ENCODE results near the gene TCERG1L. TPM values are rescaled to one million over a fixed set of nuclear protein-coding genes. Genes with fewer than 3 reads are reported as not detected.

The TCERG1L gene
- total RNA-seq, 1 experiment from 2014 or later: not detected

DNA sequence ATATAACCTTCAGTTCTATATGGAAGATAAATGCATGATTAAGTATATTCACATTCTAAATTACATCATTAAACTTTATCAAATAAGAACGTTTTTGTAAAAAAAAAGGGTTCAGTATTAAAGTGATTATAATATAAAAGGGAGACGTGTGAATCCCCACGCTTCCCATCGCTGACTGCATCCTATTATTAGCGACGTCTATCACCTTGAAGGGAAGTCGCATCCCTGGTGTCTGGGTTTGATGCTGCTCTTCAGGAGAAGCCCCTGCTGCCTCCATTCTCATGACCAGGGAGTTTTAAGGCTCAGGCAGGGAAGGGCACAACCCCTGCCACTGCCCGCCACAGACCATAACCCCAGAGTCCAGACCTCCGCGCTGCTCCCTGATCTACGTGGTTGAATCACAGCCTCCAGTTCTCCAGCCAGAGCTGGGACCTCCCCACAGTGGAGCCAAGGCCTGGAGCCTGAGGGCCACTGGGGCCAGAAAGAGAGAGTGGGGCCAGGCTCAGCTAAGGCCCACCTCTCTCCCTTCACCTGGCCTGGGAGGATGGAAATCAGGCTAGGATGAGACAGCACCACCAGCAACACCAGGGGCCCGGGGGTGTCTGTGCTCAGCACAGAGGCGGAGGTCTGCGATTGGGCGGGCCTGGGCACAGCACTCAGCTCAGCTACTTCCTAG, 130.6 kb downstream of the TCERG1L start:
- intact Hi-C loops (cut with micrococcal nuclease; ENCODE audit: unreplicated experiment): no loop called here
- Mint-ChIP-seq H3K27ac (ENCODE audit: unreplicated experiment) (no peak overlapping the region), H3K9me3 (ENCODE audit: low read depth, unreplicated experiment) (peaks cover 7% of the 10 kb centered on the region), H3K27me3 (ENCODE audit: unreplicated experiment) (no peaks in the 10 kb centered on the region), H3K36me3 (ENCODE audit: insufficient read depth, unreplicated experiment) (no peaks in the 10 kb centered on the region), H3K4me3 (ENCODE audit: low read depth, unreplicated experiment) (no peak overlapping the region), H3K4me1 (ENCODE audit: low read depth, unreplicated experiment) (no peaks in the 10 kb centered on the region)
- no peak for DNase-seq
- TF ChIP-seq, protein P1, sequence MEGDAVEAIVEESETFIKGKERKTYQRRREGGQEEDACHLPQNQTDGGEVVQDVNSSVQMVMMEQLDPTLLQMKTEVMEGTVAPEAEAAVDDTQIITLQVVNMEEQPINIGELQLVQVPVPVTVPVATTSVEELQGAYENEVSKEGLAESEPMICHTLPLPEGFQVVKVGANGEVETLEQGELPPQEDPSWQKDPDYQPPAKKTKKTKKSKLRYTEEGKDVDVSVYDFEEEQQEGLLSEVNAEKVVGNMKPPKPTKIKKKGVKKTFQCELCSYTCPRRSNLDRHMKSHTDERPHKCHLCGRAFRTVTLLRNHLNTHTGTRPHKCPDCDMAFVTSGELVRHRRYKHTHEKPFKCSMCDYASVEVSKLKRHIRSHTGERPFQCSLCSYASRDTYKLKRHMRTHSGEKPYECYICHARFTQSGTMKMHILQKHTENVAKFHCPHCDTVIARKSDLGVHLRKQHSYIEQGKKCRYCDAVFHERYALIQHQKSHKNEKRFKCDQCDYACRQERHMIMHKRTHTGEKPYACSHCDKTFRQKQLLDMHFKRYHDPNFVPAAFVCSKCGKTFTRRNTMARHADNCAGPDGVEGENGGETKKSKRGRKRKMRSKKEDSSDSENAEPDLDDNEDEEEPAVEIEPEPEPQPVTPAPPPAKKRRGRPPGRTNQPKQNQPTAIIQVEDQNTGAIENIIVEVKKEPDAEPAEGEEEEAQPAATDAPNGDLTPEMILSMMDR (IDR thresholded peaks at IDR 0.05; ENCODE audit: unreplicated experiment): no peak
- BruUV-seq (replicated peaks): no TSS peak
- CTCF ChIA-PET: no interaction called here

DNA sequence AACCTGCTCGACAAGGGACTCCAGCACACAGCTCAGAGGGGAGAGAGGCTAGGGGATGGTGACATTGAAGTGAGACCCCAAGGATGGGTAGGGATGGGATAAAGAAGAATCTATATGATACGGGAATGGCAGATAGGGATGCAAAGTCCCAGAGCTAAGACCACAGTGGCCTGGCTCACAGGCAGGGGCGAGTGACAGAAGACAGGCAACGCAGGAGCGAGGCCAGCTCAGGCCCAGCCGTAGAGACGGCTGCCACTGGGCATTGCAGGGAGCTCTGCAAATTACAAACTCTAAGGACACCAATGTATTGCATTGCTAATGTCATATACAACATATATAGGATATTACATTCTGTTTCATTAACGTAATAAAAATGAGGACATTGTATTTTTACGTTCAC, 131.4 kb downstream of the TCERG1L start:
- Mint-ChIP-seq H3K27me3 (ENCODE audit: unreplicated experiment) (no peaks in the 10 kb centered on the region), H3K4me3 (ENCODE audit: low read depth, unreplicated experiment) (no peak overlapping the region), H3K27ac (ENCODE audit: unreplicated experiment) (no peak overlapping the region), H3K9me3 (ENCODE audit: low read depth, unreplicated experiment) (peaks cover 11% of the 10 kb centered on the region), H3K36me3 (ENCODE audit: insufficient read depth, unreplicated experiment) (no peaks in the 10 kb centered on the region), H3K4me1 (ENCODE audit: low read depth, unreplicated experiment) (no peaks in the 10 kb centered on the region)
- CTCF ChIA-PET: no interaction called here
- DNase-seq: no peak
- no TSS peak for BruUV-seq (replicated peaks)
- intact Hi-C loops (cut with micrococcal nuclease; ENCODE audit: unreplicated experiment): no loop called here
- TF ChIP-seq, protein P1 (IDR thresholded peaks at IDR 0.05; ENCODE audit: unreplicated experiment): no peak

DNA sequence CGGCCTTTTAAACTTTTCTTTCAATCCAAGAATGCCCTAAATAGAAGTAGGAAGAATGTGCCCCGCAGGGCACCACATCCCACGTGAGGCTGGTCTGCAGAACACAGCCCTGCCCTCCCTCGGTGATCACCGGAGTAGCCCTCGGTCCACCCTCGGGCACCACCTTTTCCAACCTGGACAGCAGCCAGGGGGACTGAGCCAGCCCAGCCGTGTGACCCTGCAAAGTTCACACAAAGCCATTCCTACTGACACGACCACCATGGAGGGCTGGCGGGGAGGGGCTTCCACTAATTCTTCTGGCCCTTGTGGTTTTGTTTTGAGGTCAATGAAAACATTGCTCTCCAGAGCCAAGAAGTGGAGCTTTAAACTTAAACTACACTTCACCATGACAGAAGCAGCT, 132.2 kb downstream of the TCERG1L start:
- DNase-seq: no peak
- TF ChIP-seq, protein P1 (IDR thresholded peaks at IDR 0.05; ENCODE audit: unreplicated experiment): no peak
- Mint-ChIP-seq H3K4me1 (ENCODE audit: low read depth, unreplicated experiment) (no peaks in the 10 kb centered on the region), H3K9me3 (ENCODE audit: low read depth, unreplicated experiment) (peaks cover 11% of the 10 kb centered on the region), H3K4me3 (ENCODE audit: low read depth, unreplicated experiment) (no peak overlapping the region), H3K27ac (ENCODE audit: unreplicated experiment) (no peak overlapping the region), H3K27me3 (ENCODE audit: unreplicated experiment) (no peaks in the 10 kb centered on the region), H3K36me3 (ENCODE audit: insufficient read depth, unreplicated experiment) (no peaks in the 10 kb centered on the region)
- no TSS peak for BruUV-seq (replicated peaks)
- CTCF ChIA-PET: no interaction called here
- intact Hi-C loops (cut with micrococcal nuclease; ENCODE audit: unreplicated experiment): no loop called here

DNA sequence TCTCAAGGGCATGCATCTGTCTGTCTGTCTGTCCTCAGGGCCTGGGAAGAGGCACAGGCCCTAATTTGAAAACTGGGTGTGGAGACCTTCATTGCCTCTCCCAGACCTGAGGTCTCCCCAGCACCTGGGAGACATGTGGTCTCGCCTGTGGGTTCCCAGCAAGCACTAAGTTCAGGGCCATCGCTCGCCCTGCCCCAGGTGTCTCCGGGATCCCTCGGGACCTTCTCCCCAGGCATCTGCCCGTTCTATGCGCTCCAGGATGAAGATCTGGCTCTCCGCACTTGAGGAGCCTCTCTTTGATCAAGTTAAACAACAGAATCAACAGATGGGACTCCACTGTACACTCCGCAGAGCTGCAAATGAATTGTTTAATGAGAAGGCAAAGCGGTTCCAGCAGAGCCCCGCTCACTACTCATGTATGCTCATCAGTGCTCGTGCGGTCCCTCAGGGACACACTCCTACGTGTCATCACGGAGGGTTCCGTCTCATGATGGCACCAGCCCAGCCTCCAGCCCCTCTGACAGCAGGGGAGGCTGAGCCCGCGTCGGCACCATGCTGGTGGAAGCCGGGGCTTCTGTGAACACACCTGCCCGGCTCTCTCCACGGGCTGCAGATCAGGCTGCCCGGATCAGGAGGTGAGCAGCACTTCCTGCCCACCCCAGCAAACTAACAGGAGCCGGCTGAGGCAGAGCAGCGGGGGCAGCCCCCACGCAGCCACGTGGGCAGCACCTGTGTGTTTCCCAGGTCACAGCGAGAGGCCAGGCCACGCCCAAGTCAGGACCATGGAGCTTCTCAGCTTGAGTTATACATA, 132.8 kb downstream of the TCERG1L start:
- H3K27ac Mint-ChIP-seq (ENCODE audit: unreplicated experiment): no peak overlapping the region
- TF ChIP-seq, protein P1 (IDR thresholded peaks at IDR 0.05; ENCODE audit: unreplicated experiment): no peak

More for the DNA sequence above, 132.8 kb downstream of the TCERG1L start:
- intact Hi-C loops (cut with micrococcal nuclease; ENCODE audit: unreplicated experiment): no loop called here
- Mint-ChIP-seq H3K27me3 (ENCODE audit: unreplicated experiment) (no peaks in the 10 kb centered on the region), H3K4me3 (ENCODE audit: low read depth, unreplicated experiment) (no peak overlapping the region), H3K9me3 (ENCODE audit: low read depth, unreplicated experiment) (peaks cover 6% of the 10 kb centered on the region), H3K36me3 (ENCODE audit: insufficient read depth, unreplicated experiment) (no peaks in the 10 kb centered on the region), H3K4me1 (ENCODE audit: low read depth, unreplicated experiment) (no peaks in the 10 kb centered on the region)
- no TSS peak for BruUV-seq (replicated peaks)
- DNase-seq: no peak
- CTCF ChIA-PET: no interaction called here

Measured in Calu3 (cell line).